A673 (cell line): ENCODE data around the gene CMTM7.

ENCODE experiments used
- EZH2 ChIP-seq: fragments of 200-600 bp; sonication (generic); IDR thresholded peaks from 2 replicates; pipeline ENCODE4 v1.6.1; 2017; ENCODE audit warnings: borderline replicate concordance, low read depth, mild to moderate bottlenecking, mixed read lengths, antibody characterized with exemption, low read length; ENCODE audit not compliant: poor library complexity, severe bottlenecking
- TF ChIP-seq, protein P1 (sequence below): fragments of 300-800, 200-600 bp; sonication (generic); conservative IDR thresholded peaks from 2 replicates; pipeline ENCODE4 v1.5.1; 2017; ENCODE audit warnings: low read depth, mild to moderate bottlenecking, antibody characterized with exemption, low read length, moderate library complexity, mixed read lengths

DNA sequence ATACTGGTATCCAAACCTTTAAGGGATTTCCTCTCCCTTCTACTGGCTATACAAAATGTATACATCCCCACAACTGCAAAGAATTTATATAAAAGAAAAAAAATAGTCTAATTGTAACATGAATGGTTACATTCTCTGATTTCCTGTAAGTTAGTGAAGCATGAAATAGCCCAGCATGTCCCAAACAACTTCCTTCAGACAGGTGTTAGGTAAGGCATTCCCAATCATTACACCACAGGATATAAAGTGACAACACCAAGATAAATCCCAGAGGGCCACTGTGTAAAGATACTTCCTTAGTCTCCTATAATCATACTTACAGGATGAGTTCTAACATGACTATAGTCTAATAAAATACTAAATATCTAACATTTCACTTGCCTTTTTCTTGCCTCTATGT, 103.4 kb downstream of the CMTM7 start:
- TF ChIP-seq, protein P1, sequence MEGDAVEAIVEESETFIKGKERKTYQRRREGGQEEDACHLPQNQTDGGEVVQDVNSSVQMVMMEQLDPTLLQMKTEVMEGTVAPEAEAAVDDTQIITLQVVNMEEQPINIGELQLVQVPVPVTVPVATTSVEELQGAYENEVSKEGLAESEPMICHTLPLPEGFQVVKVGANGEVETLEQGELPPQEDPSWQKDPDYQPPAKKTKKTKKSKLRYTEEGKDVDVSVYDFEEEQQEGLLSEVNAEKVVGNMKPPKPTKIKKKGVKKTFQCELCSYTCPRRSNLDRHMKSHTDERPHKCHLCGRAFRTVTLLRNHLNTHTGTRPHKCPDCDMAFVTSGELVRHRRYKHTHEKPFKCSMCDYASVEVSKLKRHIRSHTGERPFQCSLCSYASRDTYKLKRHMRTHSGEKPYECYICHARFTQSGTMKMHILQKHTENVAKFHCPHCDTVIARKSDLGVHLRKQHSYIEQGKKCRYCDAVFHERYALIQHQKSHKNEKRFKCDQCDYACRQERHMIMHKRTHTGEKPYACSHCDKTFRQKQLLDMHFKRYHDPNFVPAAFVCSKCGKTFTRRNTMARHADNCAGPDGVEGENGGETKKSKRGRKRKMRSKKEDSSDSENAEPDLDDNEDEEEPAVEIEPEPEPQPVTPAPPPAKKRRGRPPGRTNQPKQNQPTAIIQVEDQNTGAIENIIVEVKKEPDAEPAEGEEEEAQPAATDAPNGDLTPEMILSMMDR: no peak
- TF ChIP-seq EZH2: no peak
